Fibroblast of gingiva (primary cell): ENCODE data around the gene CDC42EP2.

Experiments used
- DNase-seq: peaks from one replicate; pipeline ENCODE4 v3.0.0-alpha.2; 2011; ENCODE audit warnings: low read depth

CDC42EP2 gene

DNA sequence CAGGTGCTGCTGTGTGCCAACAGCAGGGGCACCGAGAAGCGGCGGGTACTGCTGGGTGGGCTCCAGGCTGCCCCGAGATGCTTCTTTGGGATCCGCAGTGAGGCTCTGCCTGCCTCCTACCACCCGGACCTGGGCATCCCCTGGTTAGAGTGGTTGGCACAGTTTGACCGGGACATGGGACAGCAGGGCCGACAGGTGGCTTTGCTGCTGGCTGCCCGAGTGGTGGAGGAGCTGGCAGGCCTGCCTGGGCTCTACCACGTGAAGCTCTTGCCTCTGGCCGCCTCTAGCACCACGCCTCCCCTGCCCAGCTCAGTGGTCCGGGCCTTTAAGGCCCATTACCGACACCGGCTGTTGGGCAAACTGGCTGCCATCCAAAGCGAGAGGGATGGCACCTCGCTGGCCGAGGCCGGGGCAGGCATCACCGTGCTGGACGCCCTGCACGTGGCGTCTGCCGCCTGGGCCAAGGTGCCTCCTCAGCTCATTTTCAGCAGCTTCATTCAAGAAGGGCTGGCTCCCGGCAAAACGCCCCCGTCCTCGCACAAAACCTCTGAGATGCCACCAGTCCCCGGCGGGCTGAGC, 41.8 kb downstream of the CDC42EP2 start:
- no peak for DNase-seq

DNA sequence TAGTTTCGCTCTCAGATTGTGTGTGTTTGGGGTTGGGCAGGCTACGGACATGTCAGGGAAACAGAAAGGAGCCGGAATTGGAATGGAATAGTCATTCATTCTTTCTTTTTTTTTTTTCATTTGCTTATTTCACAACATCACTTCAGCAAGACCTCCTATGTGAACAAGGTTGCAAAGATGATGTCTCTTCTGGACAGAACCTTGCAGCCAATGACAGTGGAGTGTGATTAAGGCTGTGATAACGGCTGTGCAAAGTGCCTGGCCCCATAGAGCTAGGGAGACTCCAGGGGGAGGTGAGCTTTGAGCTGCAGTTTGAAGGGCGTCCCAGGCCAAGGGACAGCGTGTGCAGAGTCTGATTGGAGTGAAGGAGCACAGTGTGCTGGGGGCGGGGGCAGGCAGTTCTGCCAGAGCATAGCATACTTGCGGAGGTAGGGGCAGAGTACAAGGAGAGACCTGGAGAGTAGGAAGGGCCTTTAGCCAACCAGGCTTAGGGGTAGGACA, 43.2 kb downstream of the CDC42EP2 start:
- no peak for DNase-seq

DNA sequence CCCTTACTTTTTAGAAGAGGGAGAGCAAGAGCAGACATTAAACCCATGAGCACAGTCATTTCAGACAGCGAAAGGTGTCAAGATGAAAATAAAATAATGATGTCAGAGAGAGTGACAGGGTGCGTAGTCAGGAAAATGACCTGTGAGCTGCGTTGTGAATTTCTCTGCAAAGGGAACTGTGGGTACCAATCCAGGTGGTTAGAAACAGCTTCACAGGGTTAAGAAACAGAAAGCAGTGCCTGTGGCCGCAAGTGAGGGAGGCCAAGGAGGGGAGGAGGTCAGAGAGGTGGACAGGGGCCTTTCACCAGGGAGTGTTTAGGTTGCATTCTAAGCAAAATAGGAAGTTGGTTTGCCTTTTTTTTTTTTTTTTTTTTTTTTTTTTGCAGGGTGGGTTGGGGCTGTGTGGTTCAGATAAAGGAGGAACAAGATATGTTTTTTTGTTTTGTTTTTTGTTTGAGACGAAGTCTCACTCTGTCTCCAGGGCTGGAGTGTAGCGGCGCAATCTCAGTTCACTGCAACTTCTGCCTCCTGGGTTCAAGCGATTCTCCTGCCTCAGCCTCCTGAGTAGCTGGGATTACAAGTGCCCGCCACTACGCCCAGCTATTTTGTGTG, 47.8 kb downstream of the CDC42EP2 start:
- no peak for DNase-seq

DNA sequence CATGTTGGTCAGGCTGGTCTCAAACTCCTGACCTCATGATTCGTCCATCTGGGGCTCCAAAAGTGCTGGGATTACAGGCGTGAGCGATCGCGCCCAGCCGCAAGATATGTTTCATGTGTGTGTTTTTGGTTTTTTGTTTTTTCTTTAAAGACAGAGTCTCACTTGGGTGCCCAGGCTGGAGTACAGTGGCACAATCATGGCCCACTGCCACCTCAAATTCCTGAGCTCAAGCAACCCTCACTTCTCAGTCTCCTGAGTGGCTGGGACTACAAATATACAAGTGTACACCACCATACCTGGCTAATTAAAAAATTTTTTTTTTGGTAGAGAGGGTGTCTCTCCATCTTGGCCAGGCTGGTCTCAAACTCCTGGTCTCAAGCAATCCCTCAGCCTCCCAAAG, 48.3 kb downstream of the CDC42EP2 start:
- DNase-seq = no peak

DNA sequence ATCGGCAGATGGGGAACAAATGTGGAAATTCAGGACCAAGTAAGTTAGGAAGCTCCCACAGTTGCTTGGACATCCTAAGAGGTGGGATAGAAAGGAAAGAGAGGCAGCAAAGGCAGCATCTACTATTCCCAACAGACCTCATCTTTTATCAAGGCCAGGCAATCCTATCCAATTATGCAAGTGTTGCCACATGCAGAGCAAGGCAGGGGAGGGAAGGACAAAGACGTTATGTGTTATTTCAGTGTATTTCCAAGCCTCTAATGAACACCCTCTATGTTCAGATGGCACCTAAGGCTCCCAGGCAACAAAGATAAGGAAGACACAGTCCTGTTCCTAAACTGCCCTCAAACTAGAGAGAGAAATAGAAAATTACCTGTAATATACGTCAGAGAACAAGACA, 49.1 kb downstream of the CDC42EP2 start:
- no peak for DNase-seq

DNA sequence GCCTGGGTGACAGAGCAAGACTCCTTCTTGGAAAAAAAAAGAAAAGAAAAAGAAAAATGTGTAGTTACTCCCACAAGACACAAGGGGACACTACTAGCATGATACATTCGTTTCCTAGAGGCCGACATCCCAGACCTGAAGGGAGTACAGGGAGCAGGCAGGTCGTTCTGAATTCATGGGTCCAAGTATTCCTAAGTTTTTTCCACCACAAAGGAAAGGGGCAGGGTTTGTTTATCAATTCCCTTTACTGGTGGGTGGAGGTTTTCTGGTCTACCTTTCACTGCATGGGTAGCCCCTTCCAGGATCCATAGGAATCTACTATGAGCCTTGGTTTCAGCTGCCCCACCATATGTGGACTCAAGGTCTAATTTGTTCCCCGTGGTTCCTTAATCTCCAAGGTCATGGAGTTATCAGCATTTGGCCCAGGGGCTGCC, 51.7 kb downstream of the CDC42EP2 start:
- DNase-seq = peak; percentile 73

DNA sequence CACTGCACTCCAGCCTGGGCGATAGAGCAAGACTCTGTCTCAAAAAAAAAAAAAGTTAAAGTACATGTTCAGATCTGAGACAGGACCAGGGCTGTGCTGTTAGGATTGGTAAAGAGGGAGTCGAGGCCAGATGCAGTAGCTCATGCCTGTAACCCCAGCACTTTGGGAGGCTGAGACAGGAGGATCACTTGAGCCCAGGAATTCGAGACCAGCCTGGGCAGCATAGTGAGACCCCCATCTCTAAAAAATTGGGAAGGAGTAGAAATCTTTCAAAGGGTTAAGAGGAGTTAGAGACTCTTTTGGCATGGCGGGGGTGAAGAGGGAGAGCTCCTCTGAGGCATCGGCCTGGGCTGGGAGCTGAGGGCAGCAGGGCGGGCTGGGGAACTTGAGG, 56.0 kb downstream of the CDC42EP2 start:
- DNase-seq = no peak
